Osteocyte (in vitro differentiated cells): Measurements from ENCODE around the gene KCNJ5. TPM values are rescaled to one million over a fixed set of nuclear protein-coding genes. Genes with fewer than 3 reads are reported as not detected.

Experiments
- DNase-seq: peaks from one replicate; pipeline ENCODE4 v3.0.0; 2021; ENCODE audit warnings: mixed read lengths; ENCODE audit not compliant: unreplicated experiment; ENCODE audit errors: extremely low spot score
- H3K27ac Mint-ChIP-seq: one replicate; pipeline ENCODE4 v1.8.0; 2021; ENCODE audit warnings: mild to moderate bottlenecking, mixed read lengths; ENCODE audit not compliant: unreplicated experiment
- H3K27me3 Mint-ChIP-seq: one replicate; pipeline ENCODE4 v1.8.0; 2021; ENCODE audit warnings: mixed read lengths; ENCODE audit not compliant: unreplicated experiment
- H3K36me3 Mint-ChIP-seq: one replicate; pipeline ENCODE4 v1.8.0; 2021; ENCODE audit warnings: mixed read lengths; ENCODE audit not compliant: unreplicated experiment
- H3K4me1 Mint-ChIP-seq: one replicate; pipeline ENCODE4 v1.8.0; 2021; ENCODE audit warnings: mixed read lengths; ENCODE audit not compliant: unreplicated experiment
- H3K4me3 Mint-ChIP-seq: one replicate; pipeline ENCODE4 v1.8.0; 2021; ENCODE audit warnings: mild to moderate bottlenecking, moderate library complexity, mixed read lengths; ENCODE audit not compliant: unreplicated experiment
- H3K9me3 Mint-ChIP-seq: one replicate; pipeline ENCODE4 v1.8.0; 2021; ENCODE audit warnings: mixed read lengths; ENCODE audit not compliant: unreplicated experiment
- CTCF ChIP-seq: fragments of 200-600 bp; sonication (generic); IDR thresholded peaks from 2 replicates; pipeline ENCODE4 v1.5.0; 2021; ENCODE audit warnings: antibody characterized with exemption, mild to moderate bottlenecking, moderate library complexity
- total RNA-seq: library from RNA; stranded (reverse); gene quantifications from 2 replicates; pipeline ENCODE4 v1.2.1, GENCODE V29; 2021

The KCNJ5 gene
- total RNA-seq, 1 donor from 2014 or later, result not detected

GRCh38 chr11:128927683-128928336 is 36.7 kb downstream of the KCNJ5 start:
- no peak overlapping the region for H3K27ac Mint-ChIP-seq
- H3K9me3 Mint-ChIP-seq, result no peaks in the 10 kb centered on the region
- H3K4me3 Mint-ChIP-seq, result no peak overlapping the region
- H3K27me3 Mint-ChIP-seq, result peaks cover 62% of the 10 kb centered on the region
- no peak for TF ChIP-seq CTCF
- no peak for DNase-seq
- no peaks in the 10 kb centered on the region for H3K36me3 Mint-ChIP-seq
- H3K4me1 Mint-ChIP-seq, result peaks cover 4% of the 10 kb centered on the region

- Mint-ChIP-seq H3K27me3 (peaks cover 63% of the 10 kb centered on the region), H3K36me3 (no peaks in the 10 kb centered on the region), H3K9me3 (no peaks in the 10 kb centered on the region), H3K27ac (no peak overlapping the region), H3K4me3 (no peak overlapping the region), H3K4me1 (peaks cover 4% of the 10 kb centered on the region)
- no peak for TF ChIP-seq CTCF
- no peak for DNase-seq
Observed at GRCh38 chr11:128928400-128928799, 37.2 kb downstream of the KCNJ5 start.

- no peak for DNase-seq
- H3K4me3 Mint-ChIP-seq, result no peak overlapping the region
- H3K27me3 Mint-ChIP-seq, result peaks cover 63% of the 10 kb centered on the region
Observed at GRCh38 chr11:128929468-128929867, 38.3 kb downstream of the KCNJ5 start.

GRCh38 chr11:128929991-128930390 is 38.8 kb downstream of the KCNJ5 start:
- Mint-ChIP-seq H3K4me1 (peaks cover 4% of the 10 kb centered on the region), H3K27me3 (peaks cover 60% of the 10 kb centered on the region), H3K9me3 (no peaks in the 10 kb centered on the region), H3K36me3 (no peaks in the 10 kb centered on the region), H3K27ac (no peak overlapping the region), H3K4me3 (no peak overlapping the region)
- no peak for DNase-seq
- no peak for TF ChIP-seq CTCF

More at GRCh38 chr11:128929468-128929867, 38.3 kb downstream of the KCNJ5 start:
- H3K27ac Mint-ChIP-seq, result no peak overlapping the region
- no peaks in the 10 kb centered on the region for H3K9me3 Mint-ChIP-seq
- no peaks in the 10 kb centered on the region for H3K36me3 Mint-ChIP-seq
- no peak for TF ChIP-seq CTCF
- peaks cover 4% of the 10 kb centered on the region for H3K4me1 Mint-ChIP-seq

GRCh38 chr11:128931066-128931465 is 39.9 kb downstream of the KCNJ5 start:
- DNase-seq, result no peak
- H3K27ac Mint-ChIP-seq, result no peak overlapping the region
- no peak for TF ChIP-seq CTCF
- no peaks in the 10 kb centered on the region for H3K36me3 Mint-ChIP-seq
- H3K27me3 Mint-ChIP-seq, result peaks cover 51% of the 10 kb centered on the region
- H3K4me1 Mint-ChIP-seq, result peaks cover 4% of the 10 kb centered on the region
- no peaks in the 10 kb centered on the region for H3K9me3 Mint-ChIP-seq
- no peak overlapping the region for H3K4me3 Mint-ChIP-seq
